Measurements from ENCODE around the gene TMCO1. TPM values are rescaled to one million over a fixed set of nuclear protein-coding genes. Genes with fewer than 3 reads are reported as not detected.
"Not testable (repeated sequence)": the region's sequence is repeated elsewhere in the genome, so short reads cannot be mapped to it uniquely, and the experiment has no call there.

The TMCO1 gene
- total RNA-seq, 4 donors from 2014 or later, result 31.5 to 65.5 (median 45.5) TPM

DNA sequence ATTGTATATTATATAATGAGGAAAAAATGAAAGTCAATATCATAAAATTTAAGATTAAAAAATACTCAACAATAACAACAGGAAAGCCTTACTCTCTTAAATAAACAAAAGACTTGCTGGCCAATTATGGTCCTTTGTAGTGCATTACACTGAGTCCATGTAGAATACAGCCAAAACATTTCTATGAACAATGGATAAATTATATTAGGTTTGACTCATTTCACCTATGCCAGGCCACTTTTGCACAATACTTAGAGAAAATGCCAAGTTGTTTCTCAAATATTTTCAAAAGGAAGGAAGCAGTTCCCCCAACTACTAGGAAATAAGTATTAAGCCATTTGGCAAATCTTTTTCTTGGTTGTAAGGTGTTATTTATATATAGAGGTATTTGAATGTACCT is 38.9 kb upstream of the TMCO1 start:
- no peak overlapping the region for H3K27ac ChIP-seq
- H3K36me3 ChIP-seq, result no peaks in the 10 kb centered on the region
- no peaks in the 10 kb centered on the region for H3K4me1 ChIP-seq
- no peaks in the 10 kb centered on the region for H3K27me3 ChIP-seq
- H3K4me3 ChIP-seq, result no peak overlapping the region
- H3K9me3 ChIP-seq, result no peaks in the 10 kb centered on the region
- DNase-seq (ENCODE audit: low spot score in 2 of 2), result no peak
- TF ChIP-seq EP300 (IDR thresholded peaks at IDR 0.05) (no peak), POLR2A (IDR thresholded peaks at IDR 0.05) (no peak)
- TF ChIP-seq, protein P1, sequence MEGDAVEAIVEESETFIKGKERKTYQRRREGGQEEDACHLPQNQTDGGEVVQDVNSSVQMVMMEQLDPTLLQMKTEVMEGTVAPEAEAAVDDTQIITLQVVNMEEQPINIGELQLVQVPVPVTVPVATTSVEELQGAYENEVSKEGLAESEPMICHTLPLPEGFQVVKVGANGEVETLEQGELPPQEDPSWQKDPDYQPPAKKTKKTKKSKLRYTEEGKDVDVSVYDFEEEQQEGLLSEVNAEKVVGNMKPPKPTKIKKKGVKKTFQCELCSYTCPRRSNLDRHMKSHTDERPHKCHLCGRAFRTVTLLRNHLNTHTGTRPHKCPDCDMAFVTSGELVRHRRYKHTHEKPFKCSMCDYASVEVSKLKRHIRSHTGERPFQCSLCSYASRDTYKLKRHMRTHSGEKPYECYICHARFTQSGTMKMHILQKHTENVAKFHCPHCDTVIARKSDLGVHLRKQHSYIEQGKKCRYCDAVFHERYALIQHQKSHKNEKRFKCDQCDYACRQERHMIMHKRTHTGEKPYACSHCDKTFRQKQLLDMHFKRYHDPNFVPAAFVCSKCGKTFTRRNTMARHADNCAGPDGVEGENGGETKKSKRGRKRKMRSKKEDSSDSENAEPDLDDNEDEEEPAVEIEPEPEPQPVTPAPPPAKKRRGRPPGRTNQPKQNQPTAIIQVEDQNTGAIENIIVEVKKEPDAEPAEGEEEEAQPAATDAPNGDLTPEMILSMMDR (IDR thresholded peaks at IDR 0.05), result no peak

DNA sequence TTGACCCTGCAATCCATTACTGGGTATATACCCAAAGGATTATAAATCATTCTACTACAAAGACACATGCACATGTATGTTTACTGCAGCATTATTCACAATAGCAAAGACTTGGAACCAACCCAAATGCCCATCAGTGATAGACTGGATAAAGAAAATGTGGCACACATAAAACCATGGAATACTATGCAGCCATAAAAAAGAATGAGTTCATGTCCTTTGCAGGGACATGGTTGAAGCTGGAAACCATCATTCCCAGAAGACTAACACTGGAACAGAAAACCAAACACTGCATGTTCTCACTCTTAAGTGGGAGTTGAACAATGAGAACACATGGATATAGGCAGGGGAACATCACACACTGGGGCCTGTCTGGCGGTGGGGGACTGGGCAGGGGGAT is 35.8 kb upstream of the TMCO1 start:
- not testable (repeated sequence) for H3K27ac ChIP-seq; H3K9me3 ChIP-seq; H3K36me3 ChIP-seq; H3K4me1 ChIP-seq; H3K27me3 ChIP-seq; DNase-seq (ENCODE audit: low spot score in 2 of 2); H3K4me3 ChIP-seq
- 75 to 80% methylated on average over 1 of the region's 1 CpG for WGBS, 2 donors

DNA sequence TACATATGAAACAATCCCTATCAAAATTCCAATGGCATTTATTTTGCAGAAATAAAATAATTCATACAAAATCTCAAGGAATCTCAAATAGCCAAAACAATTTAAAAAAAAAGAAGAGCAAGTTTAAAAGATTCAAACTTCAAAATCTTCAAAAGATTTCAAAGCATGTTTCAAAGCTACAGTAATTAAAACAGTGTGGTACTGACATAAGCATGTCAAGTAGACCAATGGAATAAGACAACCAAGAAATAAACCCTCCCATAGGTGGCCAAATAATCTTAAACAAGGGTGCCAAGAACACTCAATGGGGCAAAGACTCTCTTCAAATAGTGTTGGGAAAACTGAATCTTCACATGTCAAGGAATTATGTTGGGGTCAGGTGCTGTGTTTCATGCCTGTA is 30.7 kb upstream of the TMCO1 start:
- Histone ChIP-seq H3K4me3 (no peak overlapping the region), H3K9me3 (peaks cover 0 to 18% (median 6%) of the 10 kb centered on the region in 4 donors), H3K27me3 (no peaks in the 10 kb centered on the region), H3K27ac (no peak overlapping the region), H3K4me1 (no peaks in the 10 kb centered on the region), H3K36me3 (no peaks in the 10 kb centered on the region)
- DNase-seq (ENCODE audit: low spot score in 2 of 2), result no peak
- TF ChIP-seq POLR2A (IDR thresholded peaks at IDR 0.05) (no peak), EP300 (IDR thresholded peaks at IDR 0.05) (no peak)
- TF ChIP-seq, protein P1 (IDR thresholded peaks at IDR 0.05), result no peak

DNA sequence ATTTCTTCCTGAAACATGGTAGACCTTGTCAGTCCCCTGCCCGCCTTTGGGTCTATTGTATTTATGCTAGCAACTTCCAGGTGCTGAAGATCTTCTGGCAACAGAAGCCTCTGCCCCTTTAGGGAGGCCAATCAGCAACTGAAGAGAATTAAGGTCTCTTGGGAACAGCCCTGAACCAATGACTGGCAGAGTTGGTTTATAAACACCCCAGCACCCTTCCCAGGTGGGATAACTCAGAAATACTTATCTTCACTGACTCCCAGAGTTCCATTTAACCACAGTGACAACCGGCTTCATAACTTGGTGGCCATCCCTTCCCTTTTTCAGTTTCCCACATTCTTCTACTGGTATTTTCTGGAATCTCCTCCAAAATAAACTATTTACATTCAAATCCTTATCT is 27.2 kb upstream of the TMCO1 start:
- Histone ChIP-seq H3K36me3 (no peaks in the 10 kb centered on the region), H3K27ac (no peak overlapping the region), H3K4me3 (no peak overlapping the region), H3K27me3 (no peaks in the 10 kb centered on the region), H3K4me1 (no peaks in the 10 kb centered on the region), H3K9me3 (peaks cover 0 to 18% (median 6%) of the 10 kb centered on the region in 4 donors)
- WGBS, 2 donors, result 77 to 84% methylated on average over 2 of the region's 2 CpGs
- DNase-seq (ENCODE audit: low spot score in 2 of 2), result no peak
- TF ChIP-seq POLR2A (IDR thresholded peaks at IDR 0.05), result no peak
- TF ChIP-seq, protein P1 (IDR thresholded peaks at IDR 0.05), result no peak

DNA sequence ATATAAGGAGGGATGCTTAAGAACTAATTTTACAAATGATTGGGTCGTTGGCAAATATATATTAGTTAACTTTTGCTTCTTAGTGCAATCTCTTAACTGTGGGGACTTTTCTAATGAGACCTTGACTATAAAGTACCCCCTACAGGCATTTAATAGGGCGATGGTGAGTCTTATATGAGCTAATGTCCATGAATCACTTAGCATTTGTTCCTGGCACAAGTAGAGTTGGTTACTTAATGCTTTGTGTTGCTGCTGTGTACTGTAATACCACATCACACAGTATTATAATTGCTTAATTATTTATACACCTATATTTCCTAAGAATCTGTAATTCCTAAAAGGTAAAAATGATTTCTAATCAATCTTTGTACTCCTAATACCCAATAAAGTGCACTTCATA is 25.3 kb upstream of the TMCO1 start:
- TF ChIP-seq POLR2A (IDR thresholded peaks at IDR 0.05), result no peak
- TF ChIP-seq, protein P1 (IDR thresholded peaks at IDR 0.05), result no peak
- no peak for TF ChIP-seq EP300 (IDR thresholded peaks at IDR 0.05)

DNA sequence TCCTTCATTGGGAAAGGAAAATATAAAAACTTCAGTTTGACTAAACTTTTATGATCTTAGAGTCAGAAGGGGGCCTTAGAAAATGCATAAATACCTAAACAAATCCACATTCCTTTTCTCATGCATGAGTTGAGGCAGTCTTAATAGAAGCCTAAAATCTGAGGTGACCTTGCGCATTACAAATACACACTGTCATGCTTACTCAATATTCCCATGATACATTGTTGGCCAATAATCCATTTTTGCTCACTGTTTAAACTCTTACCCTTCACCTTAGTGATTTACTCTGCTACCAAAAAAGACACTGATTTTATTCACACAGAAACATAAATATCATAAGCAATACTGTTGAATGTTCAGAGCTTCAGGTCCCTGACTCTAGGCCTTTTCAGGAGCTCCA is 19.1 kb upstream of the TMCO1 start:
- WGBS, 2 donors, result 94 to 95% methylated on average over 1 of the region's 1 CpG
- Histone ChIP-seq H3K36me3 (no peaks in the 10 kb centered on the region), H3K4me1 (no peaks in the 10 kb centered on the region), H3K9me3 (peaks cover 0 to 9% (median 0%) of the 10 kb centered on the region in 4 donors), H3K4me3 (no peak overlapping the region), H3K27ac (no peak overlapping the region), H3K27me3 (no peaks in the 10 kb centered on the region)
- TF ChIP-seq EP300 (IDR thresholded peaks at IDR 0.05) (no peak), POLR2A (IDR thresholded peaks at IDR 0.05) (no peak)
- TF ChIP-seq, protein P1 (IDR thresholded peaks at IDR 0.05), result no peak
- no peak for DNase-seq (ENCODE audit: low spot score in 2 of 2)

More for the DNA sequence above, 25.3 kb upstream of the TMCO1 start:
- 63 to 64% methylated on average over 2 of the region's 2 CpGs for WGBS, 2 donors
- no peak overlapping the region for H3K27ac ChIP-seq
- H3K4me1 ChIP-seq, result no peaks in the 10 kb centered on the region
- no peaks in the 10 kb centered on the region for H3K36me3 ChIP-seq
- DNase-seq (ENCODE audit: low spot score in 2 of 2), result no peak
- peaks cover 0 to 5% (median 1%) of the 10 kb centered on the region in 4 donors for H3K9me3 ChIP-seq
- H3K4me3 ChIP-seq, result no peak overlapping the region
- no peaks in the 10 kb centered on the region for H3K27me3 ChIP-seq

DNA sequence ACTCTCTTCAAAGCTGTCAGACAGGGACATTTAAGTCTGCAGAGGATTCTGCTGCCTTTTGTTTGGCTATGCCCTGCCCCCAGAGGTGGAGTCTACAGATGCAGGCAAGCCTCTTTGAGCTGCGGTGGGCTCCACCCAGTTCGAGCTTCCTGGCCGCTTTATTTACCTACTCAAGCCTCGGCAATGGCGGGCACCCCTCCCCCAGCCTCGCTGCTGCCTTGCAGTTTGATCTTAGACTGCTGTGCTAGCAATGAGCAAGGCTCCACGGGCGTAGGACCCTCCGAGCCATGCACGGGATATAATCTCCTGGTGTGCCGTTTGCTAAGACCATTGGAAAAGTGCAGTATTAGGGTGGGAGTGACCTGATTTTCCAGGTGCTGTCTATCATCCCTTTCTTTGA is 14.9 kb upstream of the TMCO1 start:
- H3K4me3 ChIP-seq; H3K4me1 ChIP-seq; H3K36me3 ChIP-seq; H3K27me3 ChIP-seq; DNase-seq (ENCODE audit: low spot score in 2 of 2); H3K9me3 ChIP-seq; H3K27ac ChIP-seq: not testable (repeated sequence)
- WGBS, 2 donors, result 93 to 96% methylated on average over 11 of the region's 11 CpGs

DNA sequence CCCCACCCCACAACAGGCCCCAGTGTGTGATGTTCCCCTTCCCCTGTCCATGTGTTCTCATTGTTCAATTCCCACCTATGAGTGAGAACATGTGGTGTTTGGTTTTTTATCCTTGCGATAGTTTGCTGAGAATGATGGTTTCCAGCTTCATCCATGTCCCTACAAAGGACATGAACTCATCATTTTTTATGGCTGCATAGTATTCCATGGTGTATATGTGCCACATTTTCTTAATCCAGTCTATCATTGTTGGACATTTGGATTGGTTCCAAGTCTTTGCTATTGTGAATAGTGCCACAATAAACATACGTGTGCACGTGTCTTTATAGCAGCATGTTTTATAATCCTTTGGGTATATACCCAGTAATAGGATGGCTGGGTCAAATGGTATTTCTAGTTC is 9.5 kb upstream of the TMCO1 start:
- 86 to 88% methylated on average over 2 to 3 of the region's 3 CpGs for WGBS, 2 donors
- H3K27ac ChIP-seq; H3K27me3 ChIP-seq; DNase-seq (ENCODE audit: low spot score in 2 of 2); H3K4me3 ChIP-seq; H3K4me1 ChIP-seq; H3K9me3 ChIP-seq: not testable (repeated sequence)
- H3K36me3 ChIP-seq, result peaks cover 0 to 14% (median 0%) of the 10 kb centered on the region in 3 donors
